B cell (primary cell): ENCODE data around the gene TULP1. TPM values are rescaled to one million over a fixed set of nuclear protein-coding genes. Genes with fewer than 3 reads are reported as not detected.

Experiments used
- ATAC-seq: fragments of 200-7000 bp; cut with Tn5 transposase; one replicate; pipeline ENCODE4 v1.10.0; 2021; ENCODE audit warnings: low read depth, mild to moderate bottlenecking, moderate number of reproducible peaks, moderate library complexity
- CTCF ChIA-PET: fragments of 350-600 bp; sonication (Branson Sonifier 250); formaldehyde crosslinking; loops from one replicate; lab custom pipeline; 2021; ENCODE audit warnings: antibody characterized with exemption, inconsistent platforms; lab: Charles Lee
- POLR2A ChIA-PET: fragments of 350-600 bp; sonication (Branson Sonifier 250); formaldehyde crosslinking; loops from one replicate; lab custom pipeline; 2021; ENCODE audit warnings: antibody characterized with exemption; lab: Charles Lee
- DNase-seq: peaks from one replicate; pipeline ENCODE4 v3.0.0; 2013
- H2AFZ ChIP-seq: 2 replicates; pipeline ENCODE4 v1.6.1; 2012; ENCODE audit warnings: mild to moderate bottlenecking, low read depth, low read length; ENCODE audit not compliant: insufficient read depth, poor library complexity, severe bottlenecking
- H3K27ac ChIP-seq, 2 donors: 1 replicate in 1 of 2; 2 replicates in 1 of 2; pipeline ENCODE4 v1.5.1; 2012 to 2013; ENCODE audit warnings: low read length in 2 of 2, mild to moderate bottlenecking in 2 of 2, moderate library complexity in 1 of 2
- H3K27me3 ChIP-seq, 4 experiments: fragments of 200-600 bp in 1 of 4; sonication (generic) in 1 of 4; replicated peaks in 1 of 4; 1 replicate in 2 of 4; 2 replicates in 2 of 4; pipeline versions ENCODE4 v1.6.1 to v1.7.0; 2013 to 2016; ENCODE audit warnings: low read length in 3 of 4, mild to moderate bottlenecking in 2 of 4, mixed read lengths in 1 of 4, moderate library complexity in 1 of 4; ENCODE audit not compliant: insufficient read depth in 4 of 4, control insufficient read depth in 3 of 4; ENCODE audit errors: control extremely low read depth in 1 of 4
- H3K36me3 ChIP-seq, 2 experiments: replicated peaks in 1 of 2; 1 replicate in 1 of 2; 2 replicates in 1 of 2; pipeline versions ENCODE4 v1.6.1 to v1.7.1; 2013; ENCODE audit warnings: low read length in 1 of 2; ENCODE audit not compliant: insufficient read depth in 2 of 2, control insufficient read depth in 1 of 2; ENCODE audit errors: control extremely low read depth in 1 of 2, extremely low read depth in 1 of 2
- H3K4me1 ChIP-seq, 2 donors: fragments of 200-600 bp in 1 of 2; sonication (generic) in 1 of 2; 1 replicate in 1 of 2; 2 replicates in 1 of 2; pipeline versions ENCODE4 v1.5.1 to v1.6.1; 2013 to 2017; ENCODE audit warnings: low read length in 2 of 2; ENCODE audit not compliant: control insufficient read depth in 2 of 2, insufficient read depth in 2 of 2
- H3K4me2 ChIP-seq: replicated peaks from 2 replicates; pipeline ENCODE3; 2012; ENCODE audit warnings: mild to moderate bottlenecking, low read depth, low read length; ENCODE audit not compliant: poor library complexity, severe bottlenecking
- H3K4me3 ChIP-seq, 5 experiments: fragments of 200-600 bp in 1 of 5; sonication (generic) in 1 of 5; 1 replicate in 3 of 5; 2 replicates in 2 of 5; pipeline versions ENCODE4 v1.5.1 to v1.7.0; 2011 to 2016; ENCODE audit warnings: low read length in 4 of 5, mild to moderate bottlenecking in 4 of 5, low read depth in 2 of 5, control low read depth in 1 of 5, moderate library complexity in 1 of 5; ENCODE audit not compliant: insufficient read depth in 1 of 5; ENCODE audit errors: control extremely low read depth in 1 of 5, extremely low read depth in 1 of 5
- H3K79me2 ChIP-seq: fragments of 200-600 bp; sonication (generic); one replicate; pipeline ENCODE4 v1.6.0; 2016; ENCODE audit warnings: low read length; ENCODE audit not compliant: control insufficient read depth, insufficient read depth
- H3K9ac ChIP-seq: fragments of 200-600 bp; sonication (generic); 2 replicates; pipeline ENCODE4 v1.6.1; 2017; ENCODE audit warnings: mild to moderate bottlenecking, low read length, moderate library complexity
- H3K9me3 ChIP-seq, 3 donors: one replicate each; pipeline versions ENCODE4 v1.6.1 to v1.7.1; 2013; ENCODE audit warnings: low read length in 2 of 3; ENCODE audit not compliant: control insufficient read depth in 2 of 3, insufficient read depth in 1 of 3; ENCODE audit errors: control extremely low read depth in 1 of 3
- H4K20me1 ChIP-seq: 2 replicates; pipeline ENCODE4 v1.6.0; 2012; ENCODE audit warnings: mild to moderate bottlenecking, low read length; ENCODE audit not compliant: insufficient read depth, control insufficient read depth, poor library complexity, severe bottlenecking
- H3K27ac Mint-ChIP-seq: one replicate; pipeline ENCODE4 v1.8.0; 2021; ENCODE audit warnings: mixed read lengths
- H3K27me3 Mint-ChIP-seq: one replicate; pipeline ENCODE4 v1.8.0; 2021; ENCODE audit warnings: mixed read lengths
- H3K4me1 Mint-ChIP-seq: one replicate; pipeline ENCODE4 v1.8.0; 2021; ENCODE audit warnings: mixed read lengths
- H3K4me3 Mint-ChIP-seq: one replicate; pipeline ENCODE4 v1.8.0; 2021; ENCODE audit warnings: mixed read lengths
- H3K9me3 Mint-ChIP-seq: one replicate; pipeline ENCODE4 v1.8.0; 2022; ENCODE audit warnings: mixed read lengths; ENCODE audit not compliant: insufficient read depth
- EZH2 ChIP-seq: IDR thresholded peaks from 2 replicates; pipeline ENCODE4 v1.6.1; 2012; ENCODE audit warnings: borderline replicate concordance, low read depth, mild to moderate bottlenecking, moderate library complexity, low read length; ENCODE audit not compliant: insufficient read depth, poor library complexity, severe bottlenecking
- WGBS: methylation state at CpG from one replicate; pipeline ENCODE4 v1.1.5; 2013; ENCODE audit warnings: missing lambda C conversion rate; ENCODE audit not compliant: insufficient coverage; 5-methylcytosine and 5-hydroxymethylcytosine counted together
- intact Hi-C: fragments of 100-400 bp; cut with micrococcal nuclease; formaldehyde crosslinking; loops from one replicate; pipeline ENCODE4 v1.10.0; 2022
- polyA plus RNA-seq: library from polyadenylated mRNA; depleted of rRNA; stranded (reverse); fragments of >200 nt; gene quantifications from 2 replicates; pipeline ENCODE4 v1.2.3, GENCODE V29; 2012
- total RNA-seq, 2 donors: library from RNA; stranded (reverse); fragments of 120-200 nt in 1 of 2; gene quantifications; 1 replicate in 1 of 2; 2 replicates in 1 of 2; pipeline versions ENCODE4 v1.2.3 to v1.2.4, GENCODE V29; 2013 to 2022
- TF ChIP-seq, protein P1 (sequence below): fragments of 200-600 bp; IDR thresholded peaks from one replicate; pipeline ENCODE4 v1.8.0; 2022; ENCODE audit warnings: antibody characterized with exemption, mild to moderate bottlenecking

Gene TULP1
- total and polyA plus RNA-seq, 2 donors (not counting 1 experiment from before 2014, with no cell fraction given), result not detected

GRCh38 chr6:35544769-35545361, 32.2 kb upstream of the TULP1 start:
- H3K27ac ChIP-seq, result no peak overlapping the region
- peaks cover 0 to 6% (median 1%) of the 10 kb centered on the region in 4 experiments for H3K27me3 ChIP-seq
- no peak overlapping the region for H3K4me2 ChIP-seq
- 96% methylated on average over 11 of the region's 13 CpGs for WGBS
- peaks cover 0 to 11% (median 4%) of the 10 kb centered on the region in 3 donors for H3K9me3 ChIP-seq
- POLR2A ChIA-PET, result no interaction called here
- CTCF ChIA-PET, result no interaction called here
- intact Hi-C loops, result no loop called here
- H3K4me1 ChIP-seq, result no peaks in the 10 kb centered on the region
- no peaks in the 10 kb centered on the region for H3K36me3 ChIP-seq
- no peak overlapping the region for H3K4me3 Mint-ChIP-seq
- TF ChIP-seq, protein P1, sequence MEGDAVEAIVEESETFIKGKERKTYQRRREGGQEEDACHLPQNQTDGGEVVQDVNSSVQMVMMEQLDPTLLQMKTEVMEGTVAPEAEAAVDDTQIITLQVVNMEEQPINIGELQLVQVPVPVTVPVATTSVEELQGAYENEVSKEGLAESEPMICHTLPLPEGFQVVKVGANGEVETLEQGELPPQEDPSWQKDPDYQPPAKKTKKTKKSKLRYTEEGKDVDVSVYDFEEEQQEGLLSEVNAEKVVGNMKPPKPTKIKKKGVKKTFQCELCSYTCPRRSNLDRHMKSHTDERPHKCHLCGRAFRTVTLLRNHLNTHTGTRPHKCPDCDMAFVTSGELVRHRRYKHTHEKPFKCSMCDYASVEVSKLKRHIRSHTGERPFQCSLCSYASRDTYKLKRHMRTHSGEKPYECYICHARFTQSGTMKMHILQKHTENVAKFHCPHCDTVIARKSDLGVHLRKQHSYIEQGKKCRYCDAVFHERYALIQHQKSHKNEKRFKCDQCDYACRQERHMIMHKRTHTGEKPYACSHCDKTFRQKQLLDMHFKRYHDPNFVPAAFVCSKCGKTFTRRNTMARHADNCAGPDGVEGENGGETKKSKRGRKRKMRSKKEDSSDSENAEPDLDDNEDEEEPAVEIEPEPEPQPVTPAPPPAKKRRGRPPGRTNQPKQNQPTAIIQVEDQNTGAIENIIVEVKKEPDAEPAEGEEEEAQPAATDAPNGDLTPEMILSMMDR, result no peak
- TF ChIP-seq EZH2, result no peak
- no peak overlapping the region for H3K9ac ChIP-seq
- H3K79me2 ChIP-seq, result no peaks in the 10 kb centered on the region
- no peak for ATAC-seq
- no peak for DNase-seq
- no peak overlapping the region for H3K4me3 ChIP-seq
- H4K20me1 ChIP-seq, result no peaks in the 10 kb centered on the region
- H3K4me1 Mint-ChIP-seq, result no peaks in the 10 kb centered on the region
- H3K9me3 Mint-ChIP-seq, result peaks cover 3% of the 10 kb centered on the region
- peaks cover 11% of the 10 kb centered on the region for H3K27me3 Mint-ChIP-seq
- no peak overlapping the region for H2AFZ ChIP-seq
- H3K27ac Mint-ChIP-seq, result no peak overlapping the region

- Histone ChIP-seq H3K27me3 (peaks cover 0 to 6% (median 0%) of the 10 kb centered on the region in 4 experiments), H3K4me3 (no peak overlapping the region), H2AFZ (no peak overlapping the region), H3K4me1 (no peaks in the 10 kb centered on the region), H3K9ac (no peak overlapping the region), H3K79me2 (no peaks in the 10 kb centered on the region), H4K20me1 (no peaks in the 10 kb centered on the region), H3K36me3 (no peaks in the 10 kb centered on the region), H3K27ac (no peak overlapping the region), H3K9me3 (peaks cover 0 to 7% (median 2%) of the 10 kb centered on the region in 3 donors), H3K4me2 (no peak overlapping the region)
- POLR2A ChIA-PET, result no interaction called here
- ATAC-seq (no peak), DNase-seq (no peak)
- CTCF ChIA-PET, result interaction anchor here (0.6 to 0.9 kb wide), 2 partner anchors 19 to 41 kb away, joined by 3 to 4 read pairs; no protein-coding TSS in a partner anchor
- intact Hi-C loops, result no loop called here
- Mint-ChIP-seq H3K27ac (no peak overlapping the region), H3K9me3 (no peaks in the 10 kb centered on the region), H3K4me3 (no peak overlapping the region), H3K4me1 (no peaks in the 10 kb centered on the region), H3K27me3 (peaks cover 8% of the 10 kb centered on the region)
- TF ChIP-seq EZH2, result no peak
- TF ChIP-seq, protein P1, result no peak
- 91% methylated on average over 8 of the region's 16 CpGs for WGBS
Observed at GRCh38 chr6:35543459-35544193, 30.9 kb upstream of the TULP1 start.
